Thoracic aorta (tissue), 2 donors: ENCODE results near the gene TSNAXIP1. TPM values are rescaled to one million over a fixed set of nuclear protein-coding genes. Genes with fewer than 3 reads are reported as not detected.

Experiments
- ATAC-seq: fragments of 150-250 bp; one replicate; pipeline ENCODE4 v1.8.0; 2017; ENCODE audit warnings: low read depth; ENCODE audit not compliant: insufficient number of reproducible peaks, low FRiP score
- DNase-seq: peaks from one replicate; pipeline ENCODE4 v3.0.0-alpha.2; 2020; ENCODE audit warnings: low spot score
- H3K27ac ChIP-seq, 2 donors: fragments of 200-600 bp; sonication (generic); 1 replicate in 1 of 2; 2 replicates in 1 of 2; pipeline ENCODE4 v1.5.1; 2016; ENCODE audit warnings: mild to moderate bottlenecking in 2 of 2, moderate library complexity in 2 of 2
- H3K27me3 ChIP-seq: fragments of 200-600 bp; sonication (generic); replicated peaks from 2 replicates; pipeline ENCODE4 v1.6.0; 2016; ENCODE audit warnings: mild to moderate bottlenecking; ENCODE audit not compliant: insufficient read depth
- H3K36me3 ChIP-seq: fragments of 200-600 bp; sonication (generic); one replicate; pipeline ENCODE4 v1.5.1; 2016
- H3K4me1 ChIP-seq, 2 donors: fragments of 200-600 bp; sonication (generic); 1 replicate in 1 of 2; 2 replicates in 1 of 2; pipeline versions ENCODE4 v1.5.1 to v1.6.0; 2016; ENCODE audit warnings: low read depth in 2 of 2, mild to moderate bottlenecking in 1 of 2; ENCODE audit not compliant: control insufficient read depth in 1 of 2
- H3K4me3 ChIP-seq: fragments of 200-600 bp; sonication (generic); 2 replicates; pipeline ENCODE4 v1.5.1; 2016; ENCODE audit warnings: mild to moderate bottlenecking
- H3K9me3 ChIP-seq: fragments of 200-600 bp; sonication (generic); 2 replicates; pipeline ENCODE4 v1.5.1; 2016
- CTCF ChIP-seq: fragments of 200-600 bp; sonication (generic); IDR thresholded peaks from one replicate; pipeline ENCODE4 v1.5.1; 2019; ENCODE audit warnings: antibody characterized with exemption
- total RNA-seq, 2 donors: library from RNA; depleted of rRNA; stranded (reverse); fragments of >200 nt; gene quantifications; one replicate each; pipeline versions ENCODE4 v1.1.0 to v1.2.3, GENCODE V29; 2016

TSNAXIP1 gene
- total RNA-seq, 2 donors from 2014 or later = 4.1 to 8.5 TPM

GRCh38 chr16:67868290-67868689 lies 61.6 kb downstream of the TSNAXIP1 start:
- no peak for ATAC-seq
- Histone ChIP-seq H3K4me1 (peaks cover 22 to 43% of the 10 kb centered on the region in 2 donors), H3K4me3 (no peak overlapping the region), H3K9me3 (no peaks in the 10 kb centered on the region), H3K27me3 (no peaks in the 10 kb centered on the region), H3K27ac (peak overlapping the region in 1 of 2 donors; percentile 65), H3K36me3 (peaks cover 18% of the 10 kb centered on the region)
- TF ChIP-seq CTCF = no peak
- no peak for DNase-seq

GRCh38 chr16:67869653-67870052 lies 63.0 kb downstream of the TSNAXIP1 start:
- DNase-seq (no peak), ATAC-seq (no peak)
- no peak for TF ChIP-seq CTCF
- no peak overlapping the region for H3K4me3 ChIP-seq
- H3K9me3 ChIP-seq = no peaks in the 10 kb centered on the region
- H3K36me3 ChIP-seq = peaks cover 18% of the 10 kb centered on the region
- H3K27me3 ChIP-seq = no peaks in the 10 kb centered on the region
- H3K27ac ChIP-seq = peak overlapping the region in 1 of 2 donors; percentile 65
- peaks cover 25 to 41% of the 10 kb centered on the region in 2 donors for H3K4me1 ChIP-seq

- DNase-seq = no peak
- no peaks in the 10 kb centered on the region for H3K27me3 ChIP-seq
- no peak for TF ChIP-seq CTCF
- peak overlapping the region in 1 of 2 donors; percentile 71 for H3K27ac ChIP-seq
- H3K9me3 ChIP-seq = no peaks in the 10 kb centered on the region
- no peak for ATAC-seq
- H3K4me3 ChIP-seq = no peak overlapping the region
- H3K4me1 ChIP-seq = peaks cover 31 to 46% of the 10 kb centered on the region in 2 donors
- peaks cover 22% of the 10 kb centered on the region for H3K36me3 ChIP-seq
These were observed 64.6 kb downstream of the TSNAXIP1 start for GRCh38 chr16:67871256-67871655.

- H3K4me3 ChIP-seq = peak overlapping the region; percentile 95
- H3K27me3 ChIP-seq = no peaks in the 10 kb centered on the region
- no peaks in the 10 kb centered on the region for H3K9me3 ChIP-seq
- H3K4me1 ChIP-seq = peaks cover 31 to 46% of the 10 kb centered on the region in 2 donors
- DNase-seq (no peak), ATAC-seq (no peak)
- peak overlapping the region; percentile 71 to 79 for H3K27ac ChIP-seq
- H3K36me3 ChIP-seq = peaks cover 23% of the 10 kb centered on the region
- TF ChIP-seq CTCF = no peak
These were observed 65.5 kb downstream of the TSNAXIP1 start for GRCh38 chr16:67872131-67872630.

GRCh38 chr16:67872631-67873434 lies 66.1 kb downstream of the TSNAXIP1 start, which contains the start of gene EDC4:
TSS of gene EDC4 (plus strand) at chr16:67873052. CDS start at chr16:67873262, 210 bp downstream.
- DNase-seq (peak; percentile 68), ATAC-seq (peak; percentile 48)
- Histone ChIP-seq H3K4me3 (peak within 1 kb of the TSS; percentile 95), H3K4me1 (peaks cover 31 to 46% of the 10 kb centered on the region in 2 donors), H3K9me3 (no peaks in the 10 kb centered on the region), H3K27me3 (no peaks in the 10 kb centered on the region), H3K27ac (peak within 1 kb of the TSS; percentile 71 to 79), H3K36me3 (peaks cover 29% of the 10 kb centered on the region)
- no peak for TF ChIP-seq CTCF
